Trophoblast cell (in vitro differentiated cells and primary cell): ENCODE measurements around the gene CASP12. TPM values are rescaled to one million over a fixed set of nuclear protein-coding genes. Genes with fewer than 3 reads are reported as not detected.

ENCODE experiments used
- DNase-seq, 2 donors: peaks; one replicate each; pipeline ENCODE4 v3.0.0-alpha.2; 2016
- H2AFZ ChIP-seq: 2 replicates; pipeline ENCODE4 v1.6.1; 2013; ENCODE audit warnings: low read length, moderate library complexity, mild to moderate bottlenecking; ENCODE audit not compliant: insufficient read depth, poor library complexity
- H2AK5ac ChIP-seq: 2 replicates; pipeline ENCODE4 v1.6.1; 2013; ENCODE audit warnings: mild to moderate bottlenecking, low read length
- H2BK120ac ChIP-seq: 2 replicates; pipeline ENCODE4 v1.6.1; 2013; ENCODE audit warnings: low read length, mild to moderate bottlenecking, moderate library complexity; ENCODE audit not compliant: insufficient read depth, poor library complexity
- H2BK12ac ChIP-seq: 2 replicates; pipeline ENCODE4 v1.6.1; 2013; ENCODE audit warnings: mild to moderate bottlenecking, low read length, moderate library complexity
- H2BK5ac ChIP-seq: 2 replicates; pipeline ENCODE4 v1.6.1; 2013; ENCODE audit warnings: low read length, low read depth, moderate library complexity, mild to moderate bottlenecking; ENCODE audit not compliant: poor library complexity
- H3K14ac ChIP-seq: 2 replicates; pipeline ENCODE4 v1.6.1; 2013; ENCODE audit warnings: mild to moderate bottlenecking, low read length
- H3K18ac ChIP-seq: 2 replicates; pipeline ENCODE4 v1.6.1; 2013; ENCODE audit warnings: mild to moderate bottlenecking, low read length
- H3K23ac ChIP-seq: 2 replicates; pipeline ENCODE4 v1.6.1; 2013; ENCODE audit warnings: low read length
- H3K27ac ChIP-seq: 2 replicates; pipeline ENCODE4 v1.5.1; 2013; ENCODE audit warnings: low read depth, mild to moderate bottlenecking, inconsistent platforms, low read length, moderate library complexity
- H3K27me3 ChIP-seq: 2 replicates; pipeline ENCODE4 v1.6.1; 2013; ENCODE audit warnings: inconsistent platforms, mild to moderate bottlenecking, low read length, moderate library complexity; ENCODE audit not compliant: insufficient read depth
- H3K36me3 ChIP-seq, 2 experiments: 1 replicate in 1 of 2; 2 replicates in 1 of 2; pipeline ENCODE4 v1.6.1; 2013; ENCODE audit warnings: low read length in 2 of 2, mild to moderate bottlenecking in 2 of 2, moderate library complexity in 1 of 2; ENCODE audit not compliant: insufficient read depth in 2 of 2, control insufficient read depth in 1 of 2
- H3K4ac ChIP-seq: 2 replicates; pipeline ENCODE4 v1.6.1; 2013; ENCODE audit warnings: low read depth, mild to moderate bottlenecking, low read length, moderate library complexity
- H3K4me1 ChIP-seq, 2 experiments: 1 replicate in 1 of 2; 2 replicates in 1 of 2; pipeline ENCODE4 v1.6.1; 2013; ENCODE audit warnings: low read length in 2 of 2, mild to moderate bottlenecking in 2 of 2, moderate library complexity in 1 of 2; ENCODE audit not compliant: insufficient read depth in 2 of 2, control insufficient read depth in 1 of 2
- H3K4me2 ChIP-seq: 2 replicates; pipeline ENCODE4 v1.6.1; 2013; ENCODE audit warnings: inconsistent platforms, mild to moderate bottlenecking, low read length, moderate library complexity
- H3K4me3 ChIP-seq: 2 replicates; pipeline ENCODE4 v1.5.1; 2013; ENCODE audit warnings: mild to moderate bottlenecking, low read depth, low read length, inconsistent platforms
- H3K79me1 ChIP-seq: one replicate; pipeline ENCODE4 v1.6.1; 2013; ENCODE audit warnings: low read length
- H3K79me2 ChIP-seq: 2 replicates; pipeline ENCODE4 v1.6.1; 2013; ENCODE audit warnings: low read length, mild to moderate bottlenecking; ENCODE audit not compliant: control insufficient read depth, insufficient read depth, poor library complexity
- H3K9ac ChIP-seq: 2 replicates; pipeline ENCODE4 v1.6.1; 2013; ENCODE audit warnings: mild to moderate bottlenecking, low read length
- H3K9me3 ChIP-seq: 2 replicates; pipeline ENCODE4 v1.6.1; 2013; ENCODE audit warnings: low read depth, mild to moderate bottlenecking, control low read depth, inconsistent platforms, low read length; ENCODE audit not compliant: insufficient read depth
- H4K12ac ChIP-seq: 2 replicates; pipeline ENCODE4 v1.6.1; 2013; ENCODE audit warnings: low read depth, mild to moderate bottlenecking, low read length, moderate library complexity
- H4K8ac ChIP-seq: 2 replicates; pipeline ENCODE4 v1.6.1; 2013; ENCODE audit warnings: low read depth, mild to moderate bottlenecking, low read length, moderate library complexity
- H4K91ac ChIP-seq: one replicate; pipeline ENCODE4 v1.6.1; 2013; ENCODE audit warnings: low read depth, mild to moderate bottlenecking, low read length, moderate library complexity
- WGBS: extraction: QIAGEN DNeasy Blood & Tissue Kit; methylation state at CpG from one replicate; pipeline ENCODE4 v1.1.7; 2013; ENCODE audit warnings: missing lambda C conversion rate; ENCODE audit not compliant: insufficient read length, insufficient coverage; ENCODE audit errors: extremely low coverage; 5-methylcytosine and 5-hydroxymethylcytosine counted together
- polyA plus RNA-seq: library from polyadenylated mRNA; stranded (reverse); fragments of 200-250 nt; gene quantifications from 2 replicates; pipeline ENCODE4 v1.2.3, GENCODE V29; 2013

Gene CASP12
- not detected in 2 replicates for polyA plus RNA-seq

DNA sequence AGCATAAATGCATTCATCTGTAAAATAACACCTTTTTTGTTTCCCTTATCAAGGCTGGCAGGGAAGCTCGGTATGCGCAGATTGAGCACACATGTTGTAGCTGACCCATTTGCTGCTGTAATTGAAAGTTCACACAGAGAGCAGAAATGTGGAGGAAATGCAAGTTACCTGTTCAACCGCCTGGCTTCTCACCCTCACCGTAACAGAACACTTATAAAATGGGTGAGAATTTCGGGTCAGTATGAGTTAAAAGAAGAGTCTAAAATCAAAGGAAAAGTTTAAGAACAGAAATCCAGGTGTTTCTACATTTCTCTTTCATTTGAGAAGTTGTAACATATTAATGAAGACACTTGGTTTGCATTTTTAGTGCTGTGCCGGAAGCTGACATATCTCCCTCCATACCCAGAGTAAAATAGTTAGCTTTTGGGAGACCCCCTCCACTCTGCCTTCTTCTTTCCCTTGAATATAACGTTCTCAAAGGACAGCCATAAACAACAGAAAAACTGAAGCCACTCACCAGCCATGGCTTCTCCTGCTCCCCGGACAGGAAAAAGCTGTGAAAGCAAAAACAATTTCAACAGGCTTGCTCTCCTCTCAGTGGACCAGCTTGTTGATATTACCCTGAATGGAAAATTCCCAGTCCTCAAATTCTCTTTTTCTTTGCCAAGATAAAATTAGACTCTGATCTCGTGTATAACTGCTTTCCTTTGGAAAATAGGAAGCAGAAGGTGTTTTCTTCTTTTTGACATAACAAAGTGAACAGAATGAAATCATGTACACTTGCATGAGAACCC lies at the start of gene CASP12:
Gene CASP12 (minus strand): TSS at position 570 of the 794 bp plus-strand sequence.
- Histone ChIP-seq H3K27me3 (no peaks in the 10 kb centered on the region), H3K4me3 (no peak within 1 kb of the TSS), H3K9me3 (no peaks in the 10 kb centered on the region), H3K18ac (no peak within 1 kb of the TSS), H3K79me2 (no peaks in the 10 kb centered on the region), H2BK12ac (no peak within 1 kb of the TSS), H3K23ac (no peak within 1 kb of the TSS), H2BK5ac (no peak within 1 kb of the TSS), H3K36me3 (no peaks in the 10 kb centered on the region), H3K9ac (no peak within 1 kb of the TSS), H2BK120ac (no peak within 1 kb of the TSS), H4K91ac (no peak within 1 kb of the TSS), H4K8ac (no peak within 1 kb of the TSS), H2AK5ac (no peak within 1 kb of the TSS), H3K27ac (no peak within 1 kb of the TSS), H3K4me2 (no peak within 1 kb of the TSS), H3K4me1 (no peaks in the 10 kb centered on the region), H3K79me1 (no peaks in the 10 kb centered on the region), H2AFZ (no peak within 1 kb of the TSS), H3K14ac (no peak within 1 kb of the TSS), H3K4ac (no peak within 1 kb of the TSS), H4K12ac (no peak within 1 kb of the TSS)
- WGBS: no CpG with 5 or more reads among the region's 9 CpGs
- DNase-seq: no peak

DNA sequence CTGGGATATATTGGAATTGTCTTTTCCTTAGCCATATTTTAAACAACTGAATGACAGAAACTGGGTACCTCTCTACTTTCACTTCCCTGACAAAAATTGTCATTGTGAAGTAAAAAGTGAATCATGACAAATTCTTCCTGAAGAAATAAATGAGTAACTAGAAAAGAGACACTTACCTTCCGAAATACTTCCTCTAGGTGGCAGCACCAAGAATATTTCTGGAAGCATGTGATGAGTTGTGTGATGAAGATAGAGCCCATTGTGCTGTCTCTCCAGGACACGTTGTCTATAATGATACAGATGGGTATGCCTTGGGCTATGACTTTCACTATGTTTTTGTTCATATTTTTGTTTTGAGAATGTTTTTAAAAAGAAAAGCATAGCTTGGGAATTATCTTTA lies 48.6 kb upstream of the CASP12 start:
- no peak overlapping the region for H3K4ac ChIP-seq
- H3K79me2 ChIP-seq: no peaks in the 10 kb centered on the region
- no peak overlapping the region for H3K27ac ChIP-seq
- H4K12ac ChIP-seq: no peak overlapping the region
- H3K27me3 ChIP-seq: no peaks in the 10 kb centered on the region
- no peak overlapping the region for H2AK5ac ChIP-seq
- no peaks in the 10 kb centered on the region for H3K4me1 ChIP-seq
- H3K9ac ChIP-seq: no peak overlapping the region
- H3K4me3 ChIP-seq: no peak overlapping the region
- H3K4me2 ChIP-seq: no peak overlapping the region
- no peak overlapping the region for H4K8ac ChIP-seq
- H3K79me1 ChIP-seq: no peaks in the 10 kb centered on the region
- H3K23ac ChIP-seq: no peak overlapping the region
- no peak overlapping the region for H2BK5ac ChIP-seq
- no peaks in the 10 kb centered on the region for H3K9me3 ChIP-seq
- H3K18ac ChIP-seq: no peak overlapping the region
- DNase-seq: peak; percentile 50 to 85
- H3K14ac ChIP-seq: no peak overlapping the region
- no peak overlapping the region for H2AFZ ChIP-seq
- H4K91ac ChIP-seq: no peak overlapping the region
- WGBS: no CpG with 5 or more reads among the region's 2 CpGs
- no peak overlapping the region for H2BK120ac ChIP-seq
- no peaks in the 10 kb centered on the region for H3K36me3 ChIP-seq
- H2BK12ac ChIP-seq: no peak overlapping the region

DNA sequence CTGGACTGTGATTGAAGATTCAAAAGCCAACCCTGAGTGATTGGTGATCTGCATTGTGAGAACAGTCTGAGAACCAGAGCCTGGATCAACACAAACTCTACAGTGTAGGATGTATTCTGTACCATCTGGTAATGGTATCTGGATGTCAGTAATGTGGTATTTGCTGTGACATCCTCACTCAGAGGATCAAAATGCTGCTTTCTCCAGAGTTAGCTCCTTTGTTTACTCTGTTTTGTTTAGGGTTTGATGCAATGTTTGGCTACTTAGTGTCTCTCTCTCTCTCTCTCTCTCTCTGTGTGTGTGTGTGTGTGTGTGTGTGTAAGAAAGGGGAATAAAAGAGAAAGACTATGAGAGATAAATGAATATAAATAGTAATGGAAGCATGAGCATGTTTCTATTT lies 45.8 kb upstream of the CASP12 start:
- Histone ChIP-seq H3K4me2 (no peak overlapping the region), H3K18ac (no peak overlapping the region), H3K4me3 (no peak overlapping the region), H2AK5ac (no peak overlapping the region), H3K27me3 (no peaks in the 10 kb centered on the region), H2BK12ac (no peak overlapping the region), H4K8ac (no peak overlapping the region), H3K4me1 (no peaks in the 10 kb centered on the region), H2BK120ac (no peak overlapping the region), H3K9me3 (no peaks in the 10 kb centered on the region), H3K14ac (no peak overlapping the region), H3K27ac (no peak overlapping the region), H4K91ac (no peak overlapping the region), H3K79me2 (no peaks in the 10 kb centered on the region), H2BK5ac (no peak overlapping the region), H3K23ac (no peak overlapping the region), H3K36me3 (no peaks in the 10 kb centered on the region), H2AFZ (no peak overlapping the region), H3K79me1 (no peaks in the 10 kb centered on the region), H3K4ac (no peak overlapping the region), H3K9ac (no peak overlapping the region), H4K12ac (no peak overlapping the region)
- DNase-seq: no peak

DNA sequence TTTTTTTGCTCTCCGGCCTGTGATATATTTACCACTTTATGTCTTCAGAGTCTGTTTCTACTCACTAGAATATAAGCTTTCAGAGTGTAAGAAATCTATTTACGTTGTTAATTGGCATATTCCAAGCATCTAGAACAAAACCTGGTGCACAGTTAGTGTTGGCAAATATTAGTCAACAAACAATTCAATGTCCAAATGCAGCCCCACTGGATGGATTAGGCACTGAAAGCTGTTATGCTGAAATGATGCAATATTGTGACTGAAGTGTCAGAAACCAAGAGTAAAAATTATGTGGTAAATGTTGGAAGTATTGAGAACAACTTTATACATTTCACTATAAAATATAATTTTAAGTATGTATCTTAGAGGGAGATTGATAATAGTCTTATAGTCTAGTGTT lies 45.3 kb upstream of the CASP12 start:
- Histone ChIP-seq H3K4ac (no peak overlapping the region), H2BK5ac (no peak overlapping the region), H4K91ac (no peak overlapping the region), H3K4me1 (no peaks in the 10 kb centered on the region), H2AK5ac (no peak overlapping the region), H3K4me2 (no peak overlapping the region), H2AFZ (no peak overlapping the region), H3K79me1 (no peaks in the 10 kb centered on the region), H3K14ac (no peak overlapping the region), H3K79me2 (no peaks in the 10 kb centered on the region), H2BK12ac (no peak overlapping the region), H3K36me3 (no peaks in the 10 kb centered on the region), H4K8ac (no peak overlapping the region), H3K18ac (no peak overlapping the region), H3K27me3 (no peaks in the 10 kb centered on the region), H3K9me3 (no peaks in the 10 kb centered on the region), H2BK120ac (no peak overlapping the region), H3K9ac (no peak overlapping the region), H3K27ac (no peak overlapping the region), H3K4me3 (no peak overlapping the region), H4K12ac (no peak overlapping the region), H3K23ac (no peak overlapping the region)
- no peak for DNase-seq
- no CpG with 5 or more reads among the region's 2 CpGs for WGBS
